SH-SY5Y (cell line): Measurements from ENCODE around the gene NANOG.

ENCODE experiments used
- GATA2 ChIP-seq: IDR thresholded peaks from 2 replicates; pipeline ENCODE4 v1.6.1; 2011; ENCODE audit warnings: mild to moderate bottlenecking, low read depth, low read length
- GATA3 ChIP-seq: IDR thresholded peaks from 2 replicates; pipeline ENCODE4 v1.6.1; 2011; ENCODE audit warnings: low read depth, mild to moderate bottlenecking, low read length, moderate library complexity

DNA sequence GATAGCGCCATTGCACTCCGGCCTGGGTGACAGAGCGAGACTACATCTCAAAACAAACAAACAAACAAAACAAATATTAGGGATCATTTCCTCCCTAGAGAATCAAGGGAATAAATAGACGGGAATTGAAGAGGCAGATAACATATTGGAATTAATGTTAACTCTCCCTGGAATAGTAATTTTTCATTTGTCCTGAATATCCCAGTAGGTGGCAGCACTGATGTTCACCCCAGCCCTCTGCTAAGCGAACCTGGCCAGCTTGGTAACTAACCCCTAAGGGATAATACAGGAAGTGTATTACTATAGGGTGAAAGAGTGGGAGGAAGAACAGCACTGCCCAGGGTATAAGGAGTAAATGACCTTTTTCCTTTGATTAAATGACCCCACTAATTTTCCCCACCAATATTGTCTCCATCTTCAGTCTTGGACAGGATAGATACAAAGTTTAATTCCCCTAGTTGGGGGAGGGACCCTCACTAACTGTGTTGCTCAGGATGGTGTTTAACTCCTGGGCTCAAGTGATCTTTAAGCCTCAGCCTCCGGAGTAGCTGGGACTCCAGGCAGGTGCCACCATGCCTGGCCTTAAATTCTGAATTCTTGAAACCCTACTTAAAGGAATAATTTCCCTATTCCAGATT lies 43.0 kb downstream of the NANOG start:
- TF ChIP-seq GATA2: no peak
- TF ChIP-seq GATA3: no peak
